Measurements from ENCODE around the gene HECTD4. TPM values are rescaled to one million over a fixed set of nuclear protein-coding genes. Genes with fewer than 3 reads are reported as not detected.

HECTD4 gene
- total RNA-seq, 4 donors from 2014 or later: 28.2 to 54.4 (median 33.7) TPM

GRCh38 chr12:112146123-112146522, 236.1 kb downstream of the HECTD4 start:
- no peak for TF ChIP-seq CTCF (IDR thresholded peaks at IDR 0.05; ENCODE audit: low read depth)

GRCh38 chr12:112140728-112141127, 241.5 kb downstream of the HECTD4 start:
- TF ChIP-seq CTCF (IDR thresholded peaks at IDR 0.05; ENCODE audit: low read depth): no peak

- no peak for TF ChIP-seq CTCF (IDR thresholded peaks at IDR 0.05; ENCODE audit: low read depth)
Observed at GRCh38 chr12:112134731-112135130, 247.5 kb downstream of the HECTD4 start.

GRCh38 chr12:112133418-112133817, 248.8 kb downstream of the HECTD4 start:
- TF ChIP-seq CTCF (IDR thresholded peaks at IDR 0.05; ENCODE audit: low read depth): no peak

GRCh38 chr12:112131686-112132085, 250.5 kb downstream of the HECTD4 start:
- TF ChIP-seq CTCF (IDR thresholded peaks at IDR 0.05; ENCODE audit: low read depth): no peak

- no peak for TF ChIP-seq CTCF (IDR thresholded peaks at IDR 0.05; ENCODE audit: low read depth)
Observed at GRCh38 chr12:112130441-112130998, 251.7 kb downstream of the HECTD4 start.

- TF ChIP-seq CTCF (IDR thresholded peaks at IDR 0.05; ENCODE audit: low read depth): no peak
Observed at GRCh38 chr12:112126911-112127310, 255.3 kb downstream of the HECTD4 start.
